Stromal cell of bone marrow (primary cell): ENCODE data around the gene CALCR.

Source experiments
- DNase-seq: peaks from one replicate; pipeline ENCODE4 v3.0.0-alpha.2; 2012; ENCODE audit warnings: low read depth

The CALCR gene

DNA sequence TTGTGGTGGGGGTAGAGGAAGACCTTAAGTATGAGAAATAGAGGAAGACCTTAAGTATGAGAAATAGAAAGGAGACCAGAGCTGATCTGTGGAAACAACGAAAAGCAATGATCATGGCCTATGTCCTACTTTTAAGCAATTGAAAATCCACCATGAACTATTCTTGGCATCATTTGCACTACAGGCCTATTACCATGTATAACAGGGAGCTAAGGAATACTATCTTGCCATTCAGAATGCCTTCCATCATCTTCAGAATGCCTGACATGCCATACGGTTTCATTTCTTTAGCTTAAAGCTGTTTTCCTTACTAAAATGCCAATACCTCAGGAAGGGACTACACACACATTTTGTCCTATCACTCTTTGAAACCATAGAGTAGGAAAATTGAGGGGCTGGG lies 127.0 kb downstream of the CALCR start:
- no peak for DNase-seq

DNA sequence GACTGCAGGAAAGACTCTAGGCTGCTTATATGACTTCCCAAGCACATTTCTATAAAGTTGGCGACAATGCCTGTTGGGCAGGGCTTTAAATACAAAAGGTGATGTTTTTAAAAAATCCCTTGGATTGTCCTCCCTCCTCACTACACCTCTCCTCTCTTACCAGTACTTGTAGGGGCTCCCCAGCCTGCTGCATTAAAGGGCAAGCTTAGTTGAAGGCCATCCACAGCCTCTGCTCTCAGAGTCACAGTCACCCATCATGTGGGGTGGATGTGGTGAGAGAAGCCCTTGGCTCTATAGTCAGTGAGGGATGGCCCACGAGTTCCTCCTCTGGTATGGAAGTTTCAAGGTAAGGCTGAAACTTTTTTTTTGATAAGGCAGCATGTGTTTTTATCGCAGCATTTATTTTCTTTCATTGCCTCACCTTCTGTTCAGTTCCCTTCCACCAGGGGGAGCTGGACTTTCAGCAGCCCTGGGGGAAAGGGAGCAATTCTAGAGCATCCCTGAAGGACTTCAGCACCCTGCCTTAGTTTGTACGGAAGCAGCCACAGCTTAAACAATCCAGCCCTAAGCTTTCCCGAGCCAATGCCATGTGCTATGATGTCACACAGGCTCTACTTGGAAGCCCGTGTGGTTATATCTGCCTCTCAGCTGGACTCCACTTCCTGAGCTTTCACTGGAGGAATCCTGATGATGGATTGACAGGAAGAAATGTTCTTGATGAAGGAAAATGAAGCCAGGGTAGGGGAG lies 131.9 kb downstream of the CALCR start:
- DNase-seq = peak; percentile 2

DNA sequence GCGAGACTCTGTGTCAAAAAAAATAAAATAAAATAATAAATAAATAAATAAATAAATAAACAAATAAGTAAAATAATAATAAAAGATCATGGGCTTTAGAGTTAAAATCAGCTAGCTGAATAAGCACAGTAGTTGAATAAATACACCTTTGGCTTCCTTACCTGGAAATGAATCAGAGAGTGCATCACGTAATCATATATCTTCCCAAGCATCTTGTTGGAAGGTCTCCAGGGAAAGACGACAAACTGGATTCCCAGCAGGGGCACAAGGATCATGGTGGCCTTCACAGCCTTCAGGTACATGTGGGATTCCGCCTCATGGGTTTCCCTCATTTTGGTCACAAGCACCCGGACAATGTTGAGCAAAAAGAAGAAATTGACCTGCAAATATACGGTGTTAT lies 138.7 kb downstream of the CALCR start:
- DNase-seq = no peak

DNA sequence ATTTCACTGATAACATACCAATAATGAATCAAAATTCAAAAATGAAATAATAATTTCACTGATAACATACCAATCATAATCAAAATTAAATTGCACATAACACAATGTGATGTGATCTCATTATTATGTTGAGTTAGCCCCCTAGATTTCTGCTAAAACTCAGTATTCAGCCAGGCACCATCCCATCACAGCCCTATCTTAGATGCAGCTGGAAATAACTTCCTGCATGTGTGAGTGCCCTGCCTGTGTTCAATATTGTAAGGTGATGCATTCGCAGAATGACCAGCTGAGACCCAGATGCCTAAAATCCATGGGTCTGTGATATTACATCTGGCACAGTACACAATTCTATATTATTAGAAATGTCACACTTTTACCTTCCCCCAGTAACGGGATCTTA lies 142.4 kb downstream of the CALCR start:
- no peak for DNase-seq

DNA sequence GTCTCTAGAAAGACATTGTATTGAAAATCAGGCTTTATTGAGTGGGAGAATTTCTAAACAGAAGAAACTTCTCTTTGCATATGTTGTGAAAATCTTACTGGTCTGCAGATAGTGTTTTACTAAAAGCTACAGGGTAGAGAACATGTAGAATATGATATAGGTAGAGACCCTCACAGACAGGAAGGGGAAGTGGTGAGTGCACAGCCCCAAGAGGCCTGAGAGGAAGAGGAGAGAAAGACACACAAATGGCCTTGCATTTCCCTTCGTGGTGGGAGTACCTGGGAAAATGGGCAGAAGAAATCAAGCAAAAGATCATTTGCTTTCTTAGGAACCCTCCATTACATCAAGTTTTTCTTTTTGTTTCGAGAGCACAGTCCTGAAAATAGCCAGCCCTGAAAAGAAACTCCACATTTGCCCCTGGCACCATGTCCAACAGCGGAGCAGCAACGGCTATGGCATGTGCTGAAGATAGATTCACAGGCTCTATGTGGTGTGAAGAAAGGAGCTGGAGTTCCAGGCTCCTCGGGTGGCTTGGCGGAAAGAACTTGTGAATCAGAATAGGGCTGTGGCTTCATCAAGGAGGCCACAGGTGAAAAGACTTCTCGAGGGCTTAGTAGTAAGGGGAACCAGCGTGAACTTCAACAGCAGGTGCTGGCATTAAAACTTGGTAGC lies 143.5 kb downstream of the CALCR start:
- DNase-seq = no peak

DNA sequence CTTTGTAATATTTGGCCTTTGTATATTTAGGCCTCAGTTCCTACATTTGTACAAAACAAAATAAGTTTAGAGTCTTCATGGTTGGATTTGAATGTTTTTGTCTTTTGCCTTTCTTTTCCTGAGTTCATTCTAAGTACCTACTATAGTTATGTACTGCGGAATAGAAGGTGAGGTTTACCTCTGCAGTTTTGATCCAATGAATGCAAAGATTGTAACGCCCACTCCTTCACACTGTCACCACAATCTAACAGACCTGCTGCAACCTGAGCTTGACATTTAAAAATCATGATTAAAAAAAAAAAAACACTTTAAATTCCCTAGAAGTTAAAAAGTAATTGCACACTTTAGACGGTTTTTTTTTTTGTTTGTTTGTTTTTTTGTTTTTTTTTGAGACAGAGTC lies 145.0 kb downstream of the CALCR start:
- no peak for DNase-seq

DNA sequence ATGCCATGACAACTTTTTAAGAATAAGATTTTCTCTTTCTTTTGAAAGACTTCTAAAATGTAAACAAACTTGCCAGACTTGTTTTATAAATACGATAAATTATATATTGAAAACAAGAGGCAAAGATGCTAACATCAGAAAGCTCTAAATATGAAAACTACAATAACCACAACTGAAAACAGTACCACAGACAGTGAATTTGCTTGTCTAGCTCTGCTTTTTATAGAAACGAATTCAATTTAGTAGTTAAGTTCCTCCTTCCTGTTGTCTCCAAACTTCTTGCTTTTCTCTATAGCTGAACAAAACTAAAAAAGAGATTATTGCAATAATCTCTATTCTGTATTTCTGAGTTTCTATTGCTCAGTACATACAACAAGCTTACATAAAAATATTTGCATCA lies 147.4 kb downstream of the CALCR start:
- no peak for DNase-seq

DNA sequence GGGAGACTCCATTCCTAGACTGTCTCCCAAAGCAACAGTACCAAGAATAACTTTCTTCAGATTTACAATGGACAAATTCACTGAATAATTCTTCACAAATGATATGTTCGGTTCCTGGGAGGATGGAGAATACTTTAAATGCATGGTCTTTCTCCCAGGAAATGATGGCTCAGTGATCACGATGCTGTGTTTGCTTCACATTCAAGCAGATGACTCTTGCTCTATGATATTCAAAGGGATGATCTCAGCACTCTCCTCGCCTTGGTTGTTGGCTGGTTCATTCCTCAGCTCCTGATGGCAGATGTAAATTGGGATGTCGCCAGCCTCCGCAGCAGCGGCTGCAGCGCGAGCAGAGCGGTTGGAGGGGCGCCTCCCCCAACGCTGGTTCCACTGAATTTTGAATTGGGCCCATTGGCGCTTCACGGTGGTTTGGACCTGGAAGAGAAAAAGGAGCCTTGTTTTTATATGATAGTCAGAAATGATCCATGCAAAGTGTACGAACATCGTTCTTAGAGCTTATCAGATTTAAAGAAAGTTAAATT lies 148.3 kb downstream of the CALCR start:
- no peak for DNase-seq

DNA sequence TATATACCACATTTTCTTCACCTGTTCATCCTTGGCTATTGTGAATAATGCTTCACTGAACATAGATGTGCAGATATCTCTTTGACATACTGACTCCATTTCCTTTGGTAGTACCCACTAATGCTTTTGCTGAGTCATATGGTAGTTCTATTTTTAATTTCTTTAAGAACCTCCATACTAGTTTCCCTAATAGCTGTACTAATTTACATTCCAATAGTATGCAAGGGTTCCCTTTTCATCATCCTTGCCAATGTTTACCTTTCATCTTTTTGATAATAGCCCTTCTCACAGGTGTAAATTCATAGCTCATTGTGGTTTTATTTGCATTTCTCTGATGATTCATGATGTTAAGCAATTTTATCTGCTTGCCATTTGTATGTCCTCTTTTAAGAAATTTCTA lies 159.9 kb downstream of the CALCR start:
- DNase-seq = no peak

DNA sequence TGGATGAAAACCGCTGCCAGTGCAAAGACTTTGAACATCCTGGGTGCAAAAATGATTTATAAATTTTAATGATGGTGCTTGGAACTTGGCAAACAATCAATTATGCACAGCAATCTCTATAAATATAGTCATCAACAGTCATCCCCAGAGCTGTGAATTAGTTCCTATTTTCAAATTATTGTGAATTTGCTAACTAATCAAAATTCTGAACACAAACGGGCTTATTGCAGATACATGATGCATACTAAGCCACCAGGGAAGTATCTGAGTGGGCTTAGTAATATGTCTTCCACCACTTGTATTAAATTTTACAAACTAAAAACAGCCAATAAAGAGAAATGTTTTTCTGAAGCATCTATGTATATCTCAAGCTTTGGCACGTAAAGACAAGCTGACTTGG lies 165.2 kb downstream of the CALCR start:
- DNase-seq = no peak

DNA sequence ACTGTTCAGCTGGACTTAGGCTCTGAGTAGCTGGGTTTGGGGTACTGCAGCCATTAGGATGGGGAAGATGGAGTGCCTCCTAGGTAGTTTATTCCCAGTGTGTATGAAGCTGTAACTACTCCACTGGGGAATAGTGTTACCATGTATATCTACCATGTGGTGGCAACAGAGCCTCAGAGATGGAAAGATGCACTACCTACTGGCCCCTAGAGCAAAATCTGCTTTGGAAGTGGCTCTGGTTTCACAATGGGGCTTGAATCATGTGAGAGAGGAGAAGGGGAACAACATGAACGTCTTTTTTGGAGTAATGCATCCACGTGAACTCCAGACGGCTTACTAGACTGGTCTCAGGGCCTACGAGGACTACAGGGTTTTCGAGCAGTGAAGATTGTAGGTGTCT lies 167.3 kb downstream of the CALCR start:
- DNase-seq = no peak

DNA sequence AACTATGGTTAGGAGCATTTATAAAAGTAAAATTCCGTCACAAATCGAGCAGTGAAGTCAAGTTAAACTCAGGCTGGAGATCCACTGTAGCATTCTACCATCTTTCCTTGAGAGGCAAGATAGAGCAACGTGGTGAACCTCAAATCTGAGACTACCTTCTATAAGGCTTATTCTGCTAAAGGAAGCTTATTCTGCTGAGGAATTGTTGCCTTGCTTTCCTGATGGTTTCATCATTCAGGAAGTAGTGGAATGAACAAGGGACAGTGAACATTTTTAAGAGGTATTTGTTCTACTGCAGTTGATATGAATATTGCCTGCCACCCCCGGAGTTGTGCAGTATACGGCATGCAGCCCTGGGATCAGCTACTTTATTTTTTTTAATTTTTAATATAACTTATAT lies 171.6 kb downstream of the CALCR start:
- DNase-seq = no peak

DNA sequence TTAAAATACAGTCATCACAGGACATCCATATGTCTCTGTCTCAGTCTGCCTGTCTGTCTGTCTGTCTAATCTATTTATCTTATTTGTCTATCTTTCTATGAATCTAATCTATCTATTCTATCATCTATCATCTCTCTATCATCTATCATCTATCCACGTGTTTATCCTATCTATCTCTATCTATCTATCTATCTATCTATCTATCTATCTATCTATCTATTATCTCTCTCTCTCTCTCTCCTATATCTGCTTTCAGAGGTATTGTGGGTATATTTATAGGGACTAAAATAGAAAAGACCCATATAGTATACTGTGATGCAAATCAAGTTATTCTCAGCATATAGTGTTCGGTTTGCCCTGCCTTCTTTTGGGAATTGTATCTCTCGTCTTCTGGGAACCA lies 174.9 kb downstream of the CALCR start:
- no peak for DNase-seq

DNA sequence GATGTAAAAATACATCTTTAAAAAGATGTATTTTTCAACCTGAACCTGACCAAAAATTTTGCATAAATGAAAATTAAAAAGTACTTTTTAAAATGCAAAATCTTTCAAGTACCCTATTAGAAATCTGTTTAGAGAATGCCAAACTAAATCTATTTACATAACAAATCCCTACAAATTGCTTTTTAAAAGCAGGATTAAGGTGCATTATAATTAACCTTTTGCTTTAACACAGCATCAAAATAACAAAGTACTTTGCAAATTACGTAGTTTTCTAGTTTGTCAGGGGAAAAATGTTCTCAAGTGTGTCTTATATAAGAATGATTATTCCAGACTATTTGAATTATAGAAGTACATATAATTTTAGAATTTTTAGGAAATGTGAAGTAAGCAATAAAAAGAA lies 181.5 kb downstream of the CALCR start:
- no peak for DNase-seq

DNA sequence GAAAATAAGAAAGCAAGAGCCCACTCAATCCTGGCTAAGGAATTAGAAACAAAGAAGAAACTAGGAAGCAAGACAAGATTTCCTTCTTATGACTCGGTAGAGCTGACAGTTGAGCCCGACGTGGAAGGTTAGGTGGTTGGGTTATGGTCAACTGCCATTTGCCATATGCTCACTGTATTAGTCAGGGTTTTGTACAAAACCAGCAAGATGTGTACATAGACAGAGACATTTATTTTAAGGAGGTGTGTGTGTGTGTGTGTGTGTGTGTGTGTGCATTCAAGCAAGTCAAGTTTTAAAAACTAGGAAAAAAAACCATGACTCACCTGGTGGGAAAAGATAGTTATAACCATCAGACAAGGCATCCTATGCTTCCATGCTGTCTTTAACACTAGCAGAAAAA lies 183.9 kb downstream of the CALCR start:
- no peak for DNase-seq

DNA sequence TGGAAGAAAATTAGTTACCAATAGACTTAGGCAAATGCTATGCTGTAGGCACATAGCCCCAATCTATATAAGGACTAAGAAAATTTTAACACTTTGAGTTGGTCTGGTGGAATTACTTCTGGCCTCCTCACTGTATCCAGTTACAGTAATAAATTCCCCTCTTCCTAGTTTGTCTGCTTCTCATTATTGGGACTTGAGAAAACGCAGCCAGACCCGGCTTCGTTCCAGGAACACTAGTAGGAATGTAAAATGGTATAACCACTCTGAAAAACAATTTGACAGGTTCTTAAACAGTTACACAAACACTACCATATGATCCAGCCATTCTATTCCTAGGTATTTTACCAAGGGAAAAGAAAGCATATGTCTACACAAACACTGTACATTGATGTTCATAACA lies 192.2 kb downstream of the CALCR start:
- no peak for DNase-seq

DNA sequence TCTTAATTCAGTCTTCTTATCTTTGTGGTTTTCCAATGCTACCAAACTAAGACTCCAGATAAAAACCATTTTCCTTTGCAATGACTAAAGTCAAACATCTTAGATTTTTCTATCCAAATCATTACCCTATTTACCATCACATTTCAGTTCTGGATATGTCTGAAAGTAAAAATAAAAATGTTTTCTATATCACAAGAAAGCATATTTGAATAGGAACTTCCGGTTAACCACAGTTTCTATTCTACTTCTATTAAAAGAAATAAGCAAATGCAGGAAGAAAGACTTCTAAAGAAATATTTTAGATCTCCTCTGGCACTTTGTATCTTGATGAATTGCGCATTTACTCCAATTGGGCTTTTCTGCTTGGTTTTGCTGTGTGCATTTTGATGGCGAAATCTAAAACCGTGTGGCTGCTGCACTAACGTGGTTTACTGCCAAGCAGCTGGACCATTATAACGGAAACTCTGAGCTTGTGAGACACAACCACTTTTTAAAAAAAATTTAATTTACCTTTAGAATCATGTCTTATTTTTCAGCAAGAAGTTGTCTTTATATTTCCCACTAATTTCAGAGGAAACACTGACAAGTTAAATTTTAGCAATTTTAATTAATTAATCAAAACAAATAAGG lies 196.3 kb downstream of the CALCR start:
- peak; percentile 3 for DNase-seq

DNA sequence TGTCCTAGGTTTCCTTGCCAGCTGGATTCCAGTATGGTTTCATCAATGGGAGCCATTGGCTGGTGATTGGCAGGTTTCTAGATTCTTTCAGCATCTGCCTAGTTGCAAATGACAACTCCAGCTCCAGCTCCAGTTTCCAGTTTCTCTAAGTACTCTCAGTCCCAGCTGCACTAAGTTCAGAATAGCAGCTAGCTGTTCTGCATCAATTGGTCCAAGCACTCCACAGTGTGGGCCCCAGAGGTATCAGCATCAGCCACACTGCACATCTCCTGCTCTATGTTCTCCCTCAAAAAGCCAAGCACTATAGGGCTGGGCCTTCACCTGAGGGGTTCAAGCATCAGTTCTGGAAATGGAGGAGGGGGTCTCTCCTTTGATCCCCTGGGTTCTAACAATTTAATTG lies 198.9 kb downstream of the CALCR start:
- DNase-seq = no peak
